IMR-90 (cell line): ENCODE measurements around the gene NCAPD3. TPM values are rescaled to one million over a fixed set of nuclear protein-coding genes. Genes with fewer than 3 reads are reported as not detected.

Experiments used
- ATAC-seq: fragments of 200-7000 bp; cut with Tn5 transposase; 2 replicates; pipeline ENCODE4 v1.9.1; 2020; ENCODE audit warnings: low read depth, mild to moderate bottlenecking, moderate library complexity
- BruUV-seq: library from RNA; stranded (reverse); fragments of 400-500 nt; replicated peaks from 2 replicates; lab custom pipeline; 2021; lab: Mats Ljungman, UMichigan
- CTCF ChIA-PET: fragments of 300-600 bp; formaldehyde crosslinking; extraction: SDS; loops from one replicate; lab custom pipeline; 2021; ENCODE audit warnings: antibody characterized with exemption; lab: Yijun Ruan, JAX
- POLR2A ChIA-PET: fragments of 300-600 bp; sonication (Branson Sonifier 250); formaldehyde crosslinking; loops from one replicate; lab custom pipeline; 2022; ENCODE audit warnings: antibody characterized with exemption; ENCODE audit not compliant: unreplicated experiment; lab: Charles Lee
- DNase-seq: peaks from one replicate; pipeline ENCODE4 v3.0.0; 2013
- H2AFZ ChIP-seq: replicated peaks from 2 replicates; pipeline ENCODE3; 2013; ENCODE audit warnings: low read length, mild to moderate bottlenecking; ENCODE audit not compliant: poor library complexity
- H2AK5ac ChIP-seq: 2 replicates; pipeline ENCODE4 v1.6.1; 2013; ENCODE audit warnings: low read depth, low read length, inconsistent platforms
- H2AK9ac ChIP-seq: replicated peaks from 2 replicates; pipeline ENCODE3; 2013; ENCODE audit warnings: mild to moderate bottlenecking, low read depth, low read length, moderate library complexity; ENCODE audit not compliant: poor library complexity
- H2BK120ac ChIP-seq: 2 replicates; pipeline ENCODE4 v1.6.1; 2013; ENCODE audit warnings: low read depth, low read length, inconsistent platforms
- H2BK15ac ChIP-seq: 3 replicates; pipeline ENCODE4 v1.6.1; 2013; ENCODE audit warnings: low read depth, low read length, inconsistent platforms
- H2BK20ac ChIP-seq: 2 replicates; pipeline ENCODE4 v1.6.1; 2013; ENCODE audit warnings: low read depth, mild to moderate bottlenecking, inconsistent platforms, low read length, moderate library complexity
- H2BK5ac ChIP-seq: 2 replicates; pipeline ENCODE4 v1.6.1; 2013; ENCODE audit warnings: mild to moderate bottlenecking, low read depth, low read length, inconsistent platforms; ENCODE audit not compliant: poor library complexity, severe bottlenecking
- H3K14ac ChIP-seq: replicated peaks from 2 replicates; pipeline ENCODE4 v1.6.1; 2013; ENCODE audit warnings: low read depth, low read length, inconsistent platforms
- H3K18ac ChIP-seq: 2 replicates; pipeline ENCODE4 v1.6.1; 2013; ENCODE audit warnings: low read depth, low read length, control low read depth
- H3K23ac ChIP-seq: 2 replicates; pipeline ENCODE4 v1.6.1; 2013; ENCODE audit warnings: low read depth, low read length, inconsistent platforms
- H3K27ac ChIP-seq: 2 replicates; pipeline ENCODE4 v1.5.1; 2013; ENCODE audit warnings: mild to moderate bottlenecking, control low read depth, low read length; ENCODE audit not compliant: insufficient read depth
- H3K27me3 ChIP-seq: 2 replicates; pipeline ENCODE4 v1.6.1; 2013; ENCODE audit warnings: low read length; ENCODE audit not compliant: control insufficient read depth, insufficient read depth
- H3K36me3 ChIP-seq: 2 replicates; pipeline ENCODE4 v1.6.1; 2013; ENCODE audit warnings: low read length, mixed read lengths; ENCODE audit not compliant: control insufficient read depth, insufficient read depth
- H3K4ac ChIP-seq: 2 replicates; pipeline ENCODE4 v1.6.1; 2013; ENCODE audit warnings: low read depth, low read length, inconsistent platforms
- H3K4me1 ChIP-seq: 2 replicates; pipeline ENCODE4 v1.6.1; 2013; ENCODE audit warnings: low read length, mixed read lengths; ENCODE audit not compliant: control insufficient read depth, insufficient read depth
- H3K4me2 ChIP-seq: 2 replicates; pipeline ENCODE4 v1.6.1; 2013; ENCODE audit warnings: low read depth, mild to moderate bottlenecking, control low read depth, low read length, moderate library complexity
- H3K4me3 ChIP-seq: 2 replicates; pipeline ENCODE4 v1.5.1; 2013; ENCODE audit warnings: low read depth, mild to moderate bottlenecking, control low read depth, low read length, moderate library complexity; ENCODE audit not compliant: insufficient read depth
- H3K56ac ChIP-seq: 2 replicates; pipeline ENCODE4 v1.6.1; 2013; ENCODE audit warnings: low read length, inconsistent platforms; ENCODE audit not compliant: insufficient read depth; ENCODE audit errors: extremely low read depth
- H3K79me1 ChIP-seq, 2 experiments: 2 replicates each; pipeline ENCODE4 v1.6.1; 2013; ENCODE audit warnings: low read length in 2 of 2, inconsistent platforms in 1 of 2, low read depth in 1 of 2
- H3K9ac ChIP-seq: 2 replicates; pipeline ENCODE4 v1.6.1; 2013; ENCODE audit warnings: low read depth, low read length, control low read depth
- H3K9me1 ChIP-seq: 2 replicates; pipeline ENCODE4 v1.6.1; 2013; ENCODE audit warnings: low read length, inconsistent platforms; ENCODE audit not compliant: insufficient read depth
- H3K9me3 ChIP-seq: 2 replicates; pipeline ENCODE4 v1.6.1; 2013; ENCODE audit warnings: low read length; ENCODE audit not compliant: control insufficient read depth, insufficient read depth
- H4K20me1 ChIP-seq: 2 replicates; pipeline ENCODE4 v1.6.1; 2013; ENCODE audit warnings: low read length, inconsistent platforms; ENCODE audit not compliant: insufficient read depth
- H4K5ac ChIP-seq: 2 replicates; pipeline ENCODE4 v1.6.1; 2013; ENCODE audit warnings: mild to moderate bottlenecking, low read depth, low read length, control low read depth
- H4K8ac ChIP-seq, 2 experiments: 2 replicates each; pipeline ENCODE4 v1.6.1; 2013; ENCODE audit warnings: low read depth in 2 of 2, low read length in 2 of 2, control low read depth in 1 of 2, inconsistent platforms in 1 of 2
- H4K91ac ChIP-seq: 2 replicates; pipeline ENCODE4 v1.6.1; 2013; ENCODE audit warnings: low read depth, low read length, inconsistent platforms; ENCODE audit not compliant: insufficient read depth
- BHLHE40 ChIP-seq: fragments of 150-350 bp; IDR thresholded peaks from 2 replicates; pipeline ENCODE4 v1.6.1; 2016; ENCODE audit warnings: mild to moderate bottlenecking, low read depth, low read length
- CEBPB ChIP-seq: IDR thresholded peaks from 2 replicates; pipeline ENCODE4 v1.6.1; 2012; ENCODE audit warnings: low read depth, low read length, improper control_type of control experiment
- CHD1 ChIP-seq: IDR thresholded peaks from 2 replicates; pipeline ENCODE4 v1.6.1; 2012; ENCODE audit warnings: low read depth, low read length, improper control_type of control experiment
- CTCF ChIP-seq: conservative IDR thresholded peaks from 2 replicates; pipeline ENCODE4 v1.5.1; 2012; ENCODE audit warnings: mild to moderate bottlenecking, low read depth, low read length, improper control_type of control experiment
- FOS ChIP-seq: fragments of 150-350 bp; IDR thresholded peaks from 2 replicates; pipeline ENCODE4 v1.6.1; 2016; ENCODE audit warnings: low read depth, low read length
- MAFK ChIP-seq: IDR thresholded peaks from 2 replicates; pipeline ENCODE4 v1.6.1; 2012; ENCODE audit warnings: low read depth, low read length, improper control_type of control experiment
- MXI1 ChIP-seq: IDR thresholded peaks from 2 replicates; pipeline ENCODE4 v1.6.1; 2012; ENCODE audit warnings: low read depth, mild to moderate bottlenecking, low read length, moderate library complexity, borderline replicate concordance
- NFE2L2 ChIP-seq: fragments of 150-350 bp; IDR thresholded peaks from 2 replicates; pipeline ENCODE4 v1.6.1; 2016; ENCODE audit warnings: low read depth, mild to moderate bottlenecking, low read length
- POLR2A ChIP-seq: IDR thresholded peaks from 2 replicates; pipeline ENCODE4 v1.6.1; 2012; ENCODE audit warnings: mild to moderate bottlenecking, low read depth, low read length
- RAD21 ChIP-seq: IDR thresholded peaks from 2 replicates; pipeline ENCODE4 v1.6.1; 2012; ENCODE audit warnings: low read length, improper control_type of control experiment
- RCOR1 ChIP-seq: IDR thresholded peaks from 2 replicates; pipeline ENCODE4 v1.6.1; 2012; ENCODE audit warnings: mild to moderate bottlenecking, low read length, improper control_type of control experiment; ENCODE audit not compliant: insufficient replicate concordance
- RFX5 ChIP-seq: IDR thresholded peaks from 2 replicates; pipeline ENCODE4 v1.8.0; 2012; ENCODE audit warnings: low read depth, mild to moderate bottlenecking, low read length, moderate library complexity
- SMC3 ChIP-seq: fragments of 150-350 bp; IDR thresholded peaks from 2 replicates; pipeline ENCODE4 v1.6.1; 2016; ENCODE audit warnings: low read depth, mild to moderate bottlenecking, antibody characterized with exemption, low read length, moderate library complexity
- WGBS, 2 experiments: methylation state at CpG; one replicate each; pipeline versions ENCODE4 v1.1.5 to v1.1.7; 2013; ENCODE audit warnings: missing lambda C conversion rate in 2 of 2; ENCODE audit not compliant: insufficient read length in 1 of 2; ENCODE audit errors: extremely low coverage in 2 of 2; 5-methylcytosine and 5-hydroxymethylcytosine counted together
- dilution Hi-C: fragments of 300-500 bp; cut with HindIII; formaldehyde crosslinking; loops from one replicate; pipeline ENCODE4 v1.14.3; 2018; ENCODE audit warnings: low sequenced_read_pairs; ENCODE audit not compliant: unreplicated experiment
- in situ Hi-C: fragments of 300-500 bp; cut with MboI; formaldehyde crosslinking; loops from 3 replicates; pipeline ENCODE4 v1.14.3; 2019; ENCODE audit warnings: low sequenced_read_pairs, inconsistent platforms, mixed read lengths
- intact Hi-C: fragments of 100-400 bp; cut with micrococcal nuclease; formaldehyde crosslinking; loops from 2 replicates; pipeline ENCODE4 v1.10.0; 2022
- polyA plus RNA-seq, 3 experiments: library from polyadenylated mRNA; depleted of rRNA; stranded (reverse); fragments of >200 nt; gene quantifications; 2 replicates each; pipeline ENCODE4 v1.2.3, GENCODE V29; 2012; ENCODE audit warnings: low replicate concordance in 1 of 3
- total RNA-seq: library from RNA; depleted of rRNA; stranded (reverse); fragments of >200 nt; gene quantifications from 2 replicates; pipeline ENCODE4 v1.2.3, GENCODE V29; 2012
- TF ChIP-seq, protein P1 (sequence below): fragments of 150-350 bp; IDR thresholded peaks from 2 replicates; pipeline ENCODE4 v1.6.1; 2016; ENCODE audit warnings: low read depth, mild to moderate bottlenecking, low read length, moderate library complexity, borderline replicate concordance
- TF ChIP-seq, protein P2 (sequence below): fragments of 150-350 bp; IDR thresholded peaks from 2 replicates; pipeline ENCODE4 v1.6.1; 2017; ENCODE audit warnings: mild to moderate bottlenecking, antibody characterized with exemption, low read length, low read depth

The NCAPD3 gene
- total and polyA plus RNA-seq, 2 of the 4 experiments (the other 2 are of a cell fraction): 18.0 to 19.2 TPM

- no CpG with 5 or more reads among the region's 10 CpGs for WGBS, 2 experiments
- peaks cover 14% of the 10 kb centered on the region for H3K9me1 ChIP-seq
- no peaks in the 10 kb centered on the region for H3K27me3 ChIP-seq
- H2AFZ ChIP-seq: no peak overlapping the region
- no peak overlapping the region for H3K18ac ChIP-seq
- no peak overlapping the region for H2BK20ac ChIP-seq
- H4K8ac ChIP-seq: no peak overlapping the region
- TF ChIP-seq BHLHE40: no peak
- TF ChIP-seq RCOR1: no peak
- no peak for TF ChIP-seq POLR2A
- TF ChIP-seq RFX5: no peak
- TF ChIP-seq CEBPB: no peak
- no peak for TF ChIP-seq MAFK
- no peak for TF ChIP-seq FOS
- TF ChIP-seq CHD1: no peak
- TF ChIP-seq, protein P1, sequence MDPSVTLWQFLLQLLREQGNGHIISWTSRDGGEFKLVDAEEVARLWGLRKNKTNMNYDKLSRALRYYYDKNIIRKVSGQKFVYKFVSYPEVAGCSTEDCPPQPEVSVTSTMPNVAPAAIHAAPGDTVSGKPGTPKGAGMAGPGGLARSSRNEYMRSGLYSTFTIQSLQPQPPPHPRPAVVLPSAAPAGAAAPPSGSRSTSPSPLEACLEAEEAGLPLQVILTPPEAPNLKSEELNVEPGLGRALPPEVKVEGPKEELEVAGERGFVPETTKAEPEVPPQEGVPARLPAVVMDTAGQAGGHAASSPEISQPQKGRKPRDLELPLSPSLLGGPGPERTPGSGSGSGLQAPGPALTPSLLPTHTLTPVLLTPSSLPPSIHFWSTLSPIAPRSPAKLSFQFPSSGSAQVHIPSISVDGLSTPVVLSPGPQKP: no peak
- no peak for TF ChIP-seq NFE2L2
- no peak for TF ChIP-seq MXI1
- no peak for TF ChIP-seq SMC3
- TF ChIP-seq CTCF: no peak
- TF ChIP-seq RAD21: no peak
- TF ChIP-seq, protein P2, sequence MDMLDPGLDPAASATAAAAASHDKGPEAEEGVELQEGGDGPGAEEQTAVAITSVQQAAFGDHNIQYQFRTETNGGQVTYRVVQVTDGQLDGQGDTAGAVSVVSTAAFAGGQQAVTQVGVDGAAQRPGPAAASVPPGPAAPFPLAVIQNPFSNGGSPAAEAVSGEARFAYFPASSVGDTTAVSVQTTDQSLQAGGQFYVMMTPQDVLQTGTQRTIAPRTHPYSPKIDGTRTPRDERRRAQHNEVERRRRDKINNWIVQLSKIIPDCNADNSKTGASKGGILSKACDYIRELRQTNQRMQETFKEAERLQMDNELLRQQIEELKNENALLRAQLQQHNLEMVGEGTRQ: no peak
- H2BK15ac ChIP-seq: no peak overlapping the region
- H2BK120ac ChIP-seq: no peak overlapping the region
- DNase-seq (no peak), ATAC-seq (no peak)
- H3K4me2 ChIP-seq: no peak overlapping the region
- no peaks in the 10 kb centered on the region for H3K9me3 ChIP-seq
- H3K9ac ChIP-seq: no peak overlapping the region
- no peak overlapping the region for H4K91ac ChIP-seq
- intact Hi-C loops (no loop called here), in situ Hi-C loops (no loop called here), dilution Hi-C loops (no loop called here)
- H3K27ac ChIP-seq: no peak overlapping the region
- no peak overlapping the region for H2BK5ac ChIP-seq
- no peak overlapping the region for H3K4me3 ChIP-seq
- no peaks in the 10 kb centered on the region for H3K4me1 ChIP-seq
- no peak overlapping the region for H3K14ac ChIP-seq
- ChIA-PET CTCF (no interaction called here), POLR2A (no interaction called here)
- peaks cover 5% of the 10 kb centered on the region for H3K36me3 ChIP-seq
- H3K23ac ChIP-seq: no peak overlapping the region; the same call in 1 of the 2 replicates
- H4K5ac ChIP-seq: no peak overlapping the region
- peaks cover 28% of the 10 kb centered on the region for H4K20me1 ChIP-seq
- no peak overlapping the region for H3K4ac ChIP-seq
- BruUV-seq: no TSS peak
- H2AK5ac ChIP-seq: no peak overlapping the region
- H3K79me1 ChIP-seq: peaks cover 27 to 62% of the 10 kb centered on the region in 2 experiments
- no peak overlapping the region for H3K56ac ChIP-seq
- no peak overlapping the region for H2AK9ac ChIP-seq
These were observed 8.3 kb upstream of the NCAPD3 start for GRCh38 chr11:134231958-134232659.
